HG03565 (cell line): ENCODE data around the gene BABAM2.
"Not testable (repeated sequence)": the region's sequence is repeated elsewhere in the genome, so short reads cannot be mapped to it uniquely, and the experiment has no call there.

Source experiments
- ATAC-seq: cut with Tn5 transposase; IDR thresholded peaks from one replicate; pipeline ENCODE4 v1.9.1; 2021; ENCODE audit warnings: mild to moderate bottlenecking, moderate library complexity; ENCODE audit not compliant: unreplicated experiment

The BABAM2 gene

GRCh38 chr2:27875089-27875881, 15.2 kb upstream of the BABAM2 start:
- ATAC-seq, result no peak

GRCh38 chr2:27878825-27879224, 11.7 kb upstream of the BABAM2 start:
- no peak for ATAC-seq

GRCh38 chr2:27881815-27882583, 8.5 kb upstream of the BABAM2 start:
- ATAC-seq, result not testable (repeated sequence)

- not testable (repeated sequence) for ATAC-seq
Measured at GRCh38 chr2:27882584-27882922, 8.0 kb upstream of the BABAM2 start.

- no peak for ATAC-seq
Measured at GRCh38 chr2:27884601-27885000, 5.9 kb upstream of the BABAM2 start.

GRCh38 chr2:27885234-27885633, 5.3 kb upstream of the BABAM2 start:
- no peak for ATAC-seq

GRCh38 chr2:27885661-27886060, 4.9 kb upstream of the BABAM2 start:
- ATAC-seq, result no peak

- ATAC-seq, result no peak
Measured at GRCh38 chr2:27886322-27886721, 4.2 kb upstream of the BABAM2 start.

GRCh38 chr2:27887111-27887510, 3.4 kb upstream of the BABAM2 start:
- no peak for ATAC-seq

GRCh38 chr2:27887830-27888229, 2.7 kb upstream of the BABAM2 start:
- ATAC-seq, result no peak

GRCh38 chr2:27888790-27889189, 1.7 kb upstream of the BABAM2 start:
- ATAC-seq, result no peak

GRCh38 chr2:27889774-27890145, 769 bp upstream of the BABAM2 start:
- ATAC-seq, result no peak

- ATAC-seq, result no peak
Measured at GRCh38 chr2:27890924-27891672, 569 bp downstream of the BABAM2 start.

GRCh38 chr2:27891673-27892105, 1.2 kb downstream of the BABAM2 start:
- no peak for ATAC-seq

- no peak for ATAC-seq
Measured at GRCh38 chr2:27893006-27893405, 2.5 kb downstream of the BABAM2 start.

GRCh38 chr2:27897717-27898116, 7.2 kb downstream of the BABAM2 start:
- ATAC-seq, result no peak

GRCh38 chr2:27901234-27901633, 10.7 kb downstream of the BABAM2 start:
- ATAC-seq, result no peak

- no peak for ATAC-seq
Measured at GRCh38 chr2:27902098-27902497, 11.6 kb downstream of the BABAM2 start.

- no peak for ATAC-seq
Measured at GRCh38 chr2:27903018-27903417, 12.5 kb downstream of the BABAM2 start.

GRCh38 chr2:27903649-27904404, 13.3 kb downstream of the BABAM2 start:
- ATAC-seq, result no peak

GRCh38 chr2:27904405-27904665, 13.8 kb downstream of the BABAM2 start:
- ATAC-seq, result no peak
